ENCODE measurements around the gene LGALS8. TPM values are rescaled to one million over a fixed set of nuclear protein-coding genes. Genes with fewer than 3 reads are reported as not detected.

The LGALS8 gene
- total RNA-seq, 2 experiments from 2014 or later: 99.5 to 107 TPM

DNA sequence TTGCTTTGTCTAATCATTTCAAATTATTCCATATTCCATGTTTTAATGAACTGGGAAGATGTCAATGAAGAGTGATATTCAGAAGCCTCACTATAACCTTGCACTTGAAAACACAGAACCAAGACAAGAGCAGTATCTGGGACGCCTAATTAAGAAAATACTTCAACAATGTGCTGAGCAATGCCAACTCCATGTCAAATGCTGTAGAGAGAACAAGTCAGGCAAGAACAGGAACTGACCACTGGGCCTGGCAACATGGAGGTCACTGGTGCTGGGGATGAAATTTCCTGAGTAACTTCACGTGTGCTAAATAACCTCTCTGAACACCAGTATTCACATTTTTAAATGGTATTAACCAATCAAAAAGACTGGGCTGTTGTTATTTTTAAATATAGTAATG lies 57.7 kb downstream of the LGALS8 start:
- POLR2A ChIA-PET: interaction anchor here (0.6 kb wide), 1 partner anchor 16 kb away, joined by 6 read pairs; no protein-coding TSS in a partner anchor
- H3K27me3 Mint-ChIP-seq: no peaks in the 10 kb centered on the region
- H3K36me3 Mint-ChIP-seq (ENCODE audit: low read depth): peaks cover 54% of the 10 kb centered on the region
- CTCF ChIA-PET: interaction anchor here (0.6 kb wide), 1 partner anchor 18 kb away, joined by 3 read pairs; no protein-coding TSS in a partner anchor
- DNase-seq: no peak
- no peak overlapping the region for H3K4me3 Mint-ChIP-seq
- H3K9me3 Mint-ChIP-seq: no peaks in the 10 kb centered on the region
- H3K4me1 Mint-ChIP-seq: no peaks in the 10 kb centered on the region
- no peak overlapping the region for H3K27ac Mint-ChIP-seq

DNA sequence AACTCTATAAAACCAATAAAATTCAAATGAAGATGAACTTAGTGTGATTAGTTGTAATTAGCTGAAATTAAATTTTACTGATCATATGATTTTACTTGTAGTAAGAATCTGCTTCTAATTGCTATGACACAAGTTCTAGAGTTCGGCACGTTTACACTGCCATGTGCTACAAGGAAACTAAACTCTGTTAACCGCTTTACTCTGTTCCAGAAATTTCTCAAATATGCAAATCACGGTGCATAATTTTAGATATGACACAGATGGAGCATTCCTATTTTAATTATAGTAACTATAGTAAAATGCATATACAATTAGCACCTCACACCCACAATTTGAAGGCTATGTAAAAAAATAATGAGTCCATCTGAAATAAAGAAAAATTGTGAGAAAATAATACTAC lies 65.7 kb downstream of the LGALS8 start:
- no peak for DNase-seq
- ChIA-PET CTCF (interaction anchor here (0.6 kb wide), 1 partner anchor 65 kb away, joined by 5 read pairs; no protein-coding TSS in a partner anchor), POLR2A (no interaction called here)
- Mint-ChIP-seq H3K27me3 (no peaks in the 10 kb centered on the region), H3K4me3 (no peak overlapping the region), H3K9me3 (no peaks in the 10 kb centered on the region), H3K27ac (no peak overlapping the region), H3K4me1 (no peaks in the 10 kb centered on the region), H3K36me3 (ENCODE audit: low read depth) (peaks cover 48% of the 10 kb centered on the region)

DNA sequence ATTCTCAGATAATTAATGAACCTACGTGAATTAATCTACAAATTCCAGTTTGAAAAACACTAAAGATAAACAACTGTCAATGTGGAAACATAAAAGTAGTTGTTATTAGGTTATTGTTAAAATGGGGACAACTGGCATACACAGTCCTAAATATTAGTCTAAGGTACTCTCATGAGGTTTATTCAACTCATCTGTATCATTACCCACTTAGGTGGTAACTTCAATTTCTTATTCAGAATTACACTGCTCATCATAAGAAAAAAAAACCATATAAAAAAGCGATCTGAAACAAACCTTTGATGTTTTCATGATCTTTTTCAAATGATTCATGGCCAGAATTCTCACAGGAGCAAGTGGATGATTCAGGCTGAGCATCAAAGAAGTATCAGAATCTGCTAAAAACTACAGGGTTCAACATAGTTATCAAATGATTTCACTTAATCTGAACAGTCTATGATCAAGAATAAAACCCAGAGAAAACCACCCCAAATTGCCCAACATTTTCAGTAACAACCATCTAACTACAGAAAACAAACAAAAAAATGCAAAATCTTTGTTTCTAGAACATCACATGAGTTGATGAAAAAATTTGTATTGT lies 66.9 kb downstream of the LGALS8 start:
- H3K27ac Mint-ChIP-seq: no peak overlapping the region
- peaks cover 46% of the 10 kb centered on the region for H3K36me3 Mint-ChIP-seq (ENCODE audit: low read depth)
- no peaks in the 10 kb centered on the region for H3K9me3 Mint-ChIP-seq
- no peak for DNase-seq
- ChIA-PET POLR2A (no interaction called here), CTCF (no interaction called here)
- no peak overlapping the region for H3K4me3 Mint-ChIP-seq
- H3K4me1 Mint-ChIP-seq: no peaks in the 10 kb centered on the region
- no peaks in the 10 kb centered on the region for H3K27me3 Mint-ChIP-seq

DNA sequence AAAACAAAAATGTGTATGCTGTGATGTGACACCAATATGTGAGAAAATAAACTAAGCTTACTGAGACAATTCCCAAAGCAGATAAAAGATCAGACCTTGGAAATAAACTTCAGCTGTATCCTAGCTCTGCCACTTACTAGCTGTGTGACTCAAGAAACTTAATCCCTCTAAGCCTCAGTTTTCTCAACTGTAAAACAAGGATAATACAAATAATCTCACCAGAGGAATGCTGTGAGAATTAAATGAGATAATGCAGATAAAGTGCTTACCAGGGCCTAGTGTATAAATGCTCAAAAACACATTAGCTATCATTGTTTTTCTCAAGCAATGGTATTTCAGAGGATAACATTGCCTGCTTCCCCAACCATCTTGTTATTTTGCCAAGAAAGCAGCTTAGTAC lies 78.4 kb downstream of the LGALS8 start:
- ChIA-PET POLR2A (interaction anchor here (0.6 kb wide), 1 partner anchor 306 kb away, joined by 8 read pairs; no protein-coding TSS in a partner anchor), CTCF (interaction anchor here (0.6 to 1.1 kb wide), 4 partner anchors 8 to 202 kb away, joined by 3 read pairs; no protein-coding TSS in a partner anchor)
- Mint-ChIP-seq H3K36me3 (ENCODE audit: low read depth) (peaks cover 35% of the 10 kb centered on the region), H3K4me3 (no peak overlapping the region), H3K27me3 (no peaks in the 10 kb centered on the region), H3K4me1 (peaks cover 29% of the 10 kb centered on the region), H3K27ac (no peak overlapping the region), H3K9me3 (no peaks in the 10 kb centered on the region)
- DNase-seq: no peak

Other genes starting within 250 kb of the LGALS8 start
- gene ERO1B, start 242.0 kb upstream of the LGALS8 start, total RNA-seq: 1 to 10 TPM; 2.5 to 2.6 TPM
- 1 to 10 TPM; 1.6 to 2.0 TPM for gene EDARADD, start 129.7 kb upstream of the LGALS8 start, total RNA-seq
- 10 to 100 TPM; 45.6 to 48.2 TPM for gene HEATR1, start 80.5 kb downstream of the LGALS8 start, total RNA-seq
- gene ACTN2, start 162.5 kb downstream of the LGALS8 start, total RNA-seq: not detected